ENCODE measurements around the gene LILRB3.
"Not testable (repeated sequence)": the region's sequence is repeated elsewhere in the genome, so short reads cannot be mapped to it uniquely, and the experiment has no call there.

LILRB3 gene

GRCh38 chr19:54222474-54223276 is at the start of gene LILRB3:
Gene LILRB3 (minus strand): TSS chr19:54223007. CDS start chr19:54222976, 31 bp downstream.
- DNase-seq: not testable (repeated sequence)

GRCh38 chr19:54272181-54272580 is 49.4 kb upstream of the LILRB3 start:
- not testable (repeated sequence) for DNase-seq

GRCh38 chr19:54271587-54271986 is 48.8 kb upstream of the LILRB3 start:
- not testable (repeated sequence) for DNase-seq

- DNase-seq: no peak
Measured at GRCh38 chr19:54271106-54271505, 48.3 kb upstream of the LILRB3 start.

- no peak for DNase-seq
Measured at GRCh38 chr19:54268936-54269335, 46.1 kb upstream of the LILRB3 start.

- peak; percentile 52 to 60 for DNase-seq
Measured at GRCh38 chr19:54266133-54266532, 43.3 kb upstream of the LILRB3 start.

GRCh38 chr19:54262470-54262869 is 39.7 kb upstream of the LILRB3 start:
- no peak for DNase-seq

GRCh38 chr19:54262066-54262465 is 39.3 kb upstream of the LILRB3 start:
- DNase-seq: no peak

- no peak for DNase-seq
Measured at GRCh38 chr19:54257116-54257480, 34.3 kb upstream of the LILRB3 start, which contains the start of gene LILRB5. Gene LILRB5 (minus strand): TSS chr19:54257273. CDS start chr19:54257193, 80 bp downstream.

- no peak for DNase-seq
Measured at GRCh38 chr19:54256250-54257115, 33.7 kb upstream of the LILRB3 start.

GRCh38 chr19:54255105-54255775 is 32.4 kb upstream of the LILRB3 start:
- no peak for DNase-seq

GRCh38 chr19:54254195-54254906 is 31.5 kb upstream of the LILRB3 start:
- no peak for DNase-seq

GRCh38 chr19:54253331-54254194 is 30.8 kb upstream of the LILRB3 start:
- no peak for DNase-seq

- no peak for DNase-seq
Measured at GRCh38 chr19:54252845-54253244, 30.0 kb upstream of the LILRB3 start.

GRCh38 chr19:54252243-54252642 is 29.4 kb upstream of the LILRB3 start:
- no peak for DNase-seq

GRCh38 chr19:54248016-54248601 is 25.3 kb upstream of the LILRB3 start:
- no peak for DNase-seq

- no peak for DNase-seq
Measured at GRCh38 chr19:54247106-54247930, 24.5 kb upstream of the LILRB3 start.

- no peak for DNase-seq
Measured at GRCh38 chr19:54245936-54246335, 23.1 kb upstream of the LILRB3 start.

GRCh38 chr19:54243809-54244208 is 21.0 kb upstream of the LILRB3 start:
- DNase-seq: not testable (repeated sequence)

GRCh38 chr19:54242646-54243045 is 19.8 kb upstream of the LILRB3 start, which contains the start of gene LILRA6:
Gene LILRA6 (minus strand): TSS chr19:54242790.
- DNase-seq: not testable (repeated sequence)

Measured in activated CD4-positive, alpha-beta T cell treated with anti-CD3 and anti-CD28 coated beads, Interleukin-2, amount 50 U/mL, for 4 hours (primary cell).